ENCODE data around the gene CD74. TPM values are rescaled to one million over a fixed set of nuclear protein-coding genes. Genes with fewer than 3 reads are reported as not detected.
A peak's percentile ranks its signal among the peaks of the same experiment; 100 is the strongest.

The CD74 gene
- total RNA-seq, 1 donor from 2014 or later = 5.8 TPM

DNA sequence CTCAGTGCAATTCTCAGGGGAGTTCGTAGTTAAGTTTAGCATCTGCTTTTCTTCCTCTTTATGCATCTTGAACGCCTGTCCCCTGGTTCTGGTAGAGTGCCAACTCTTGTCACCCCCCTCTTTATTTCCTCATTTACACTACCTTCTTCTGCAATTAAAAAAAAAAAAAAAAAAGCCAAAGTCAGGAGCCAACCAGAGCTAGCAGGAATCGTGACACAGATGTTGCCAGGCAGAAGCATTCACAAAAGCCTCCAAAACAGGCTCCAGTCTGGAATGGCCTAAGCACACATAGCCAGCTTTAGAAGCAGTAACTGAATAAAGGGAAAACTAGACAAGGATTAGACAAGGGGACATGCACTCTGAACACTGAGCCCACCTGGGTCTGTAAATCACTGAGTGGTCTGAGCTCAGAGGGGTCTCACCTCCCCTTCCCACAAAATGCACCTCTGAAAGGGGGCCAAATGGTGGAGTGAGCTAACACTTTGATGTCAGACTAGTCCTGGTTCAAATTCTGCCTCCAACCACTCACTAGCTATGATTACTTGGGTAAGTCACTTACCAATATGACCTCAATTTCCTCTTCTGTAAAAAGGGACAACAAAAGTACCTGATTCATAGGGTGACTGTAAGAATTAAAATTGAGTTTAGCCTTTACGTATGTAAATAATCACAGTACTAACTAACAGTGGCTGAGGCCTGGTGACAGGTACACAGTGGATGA is 2.0 kb downstream of the CD74 start:
- peak; percentile 75 to 86 for DNase-seq (ENCODE audit: low read depth in 2 of 2)

DNA sequence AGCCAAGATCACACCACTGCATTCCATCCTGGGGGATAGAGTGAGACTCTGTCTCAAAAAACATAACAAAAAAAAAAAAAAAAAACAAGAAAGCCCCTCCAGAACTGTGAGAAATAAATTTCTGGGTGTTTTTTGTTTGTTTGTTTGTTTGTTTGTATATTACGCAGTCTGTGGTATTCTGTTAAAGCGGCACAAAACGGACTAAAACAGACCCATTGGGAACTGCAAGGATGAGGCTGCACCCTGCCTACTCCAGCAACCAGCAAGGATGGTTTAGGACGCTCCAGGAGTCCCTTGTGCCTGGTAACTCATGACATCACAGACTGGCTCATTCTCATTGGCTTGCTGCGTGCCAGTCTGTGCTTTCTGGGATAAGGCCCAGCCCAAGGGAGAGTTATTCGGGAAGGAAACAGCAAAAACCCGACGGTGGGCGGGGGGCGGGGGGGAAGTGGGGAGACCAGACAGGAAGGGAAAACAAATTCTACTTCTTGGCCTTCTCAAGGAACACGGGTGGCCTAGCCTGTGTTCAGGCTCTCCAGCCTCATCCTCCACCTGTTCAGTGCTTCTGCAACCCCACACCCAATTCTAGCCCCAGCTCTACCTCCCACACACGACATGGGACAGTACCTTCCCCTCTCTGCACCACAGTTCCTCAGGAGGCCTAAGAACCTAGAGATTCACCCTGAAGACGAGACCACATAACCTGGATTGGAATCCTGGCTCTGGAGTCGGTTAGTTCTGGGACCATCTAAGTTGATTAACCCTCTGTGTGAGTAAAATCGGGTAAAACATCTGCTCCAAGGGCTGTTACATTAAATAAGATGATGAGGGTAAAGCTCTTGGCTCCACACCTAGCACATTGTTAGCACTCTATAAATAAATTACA is 2.8 kb downstream of the CD74 start:
- DNase-seq (ENCODE audit: low read depth in 2 of 2) = peak; percentile 83 to 89

DNA sequence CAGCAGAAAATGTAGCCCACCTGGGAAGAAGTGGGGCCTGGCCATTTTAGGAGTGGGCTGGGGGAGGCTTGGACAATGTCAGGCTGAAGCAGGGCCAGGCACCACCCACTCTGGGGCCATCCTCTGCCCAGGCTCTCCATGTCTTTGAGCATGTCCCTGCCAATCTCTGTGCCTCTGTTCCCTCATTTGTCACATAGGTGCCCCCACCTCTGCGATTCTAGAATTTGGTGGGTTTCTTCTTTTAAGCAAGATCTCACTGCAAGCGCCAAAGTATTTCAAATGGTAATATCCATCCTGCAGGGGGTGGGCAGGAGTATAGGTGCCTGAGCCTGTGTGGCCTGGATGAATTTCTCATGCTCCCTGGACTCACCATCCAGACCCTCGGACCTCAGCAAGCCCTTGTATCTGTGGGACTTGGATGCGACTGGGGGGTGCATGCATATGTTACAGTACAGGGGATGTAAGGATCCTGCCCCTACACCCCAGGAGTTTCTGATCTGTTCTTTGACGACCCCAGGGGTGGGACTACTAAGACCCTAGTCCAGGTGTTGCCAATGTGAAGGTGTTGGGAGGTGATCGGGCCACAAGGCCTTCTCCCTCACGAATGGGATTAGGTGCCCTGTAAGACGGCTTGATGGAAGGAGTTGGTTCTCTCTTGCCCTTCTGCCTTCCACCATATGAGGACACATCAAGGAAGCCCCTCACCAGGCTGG is 4.3 kb downstream of the CD74 start:
- no peak for DNase-seq (ENCODE audit: low read depth in 2 of 2)

DNA sequence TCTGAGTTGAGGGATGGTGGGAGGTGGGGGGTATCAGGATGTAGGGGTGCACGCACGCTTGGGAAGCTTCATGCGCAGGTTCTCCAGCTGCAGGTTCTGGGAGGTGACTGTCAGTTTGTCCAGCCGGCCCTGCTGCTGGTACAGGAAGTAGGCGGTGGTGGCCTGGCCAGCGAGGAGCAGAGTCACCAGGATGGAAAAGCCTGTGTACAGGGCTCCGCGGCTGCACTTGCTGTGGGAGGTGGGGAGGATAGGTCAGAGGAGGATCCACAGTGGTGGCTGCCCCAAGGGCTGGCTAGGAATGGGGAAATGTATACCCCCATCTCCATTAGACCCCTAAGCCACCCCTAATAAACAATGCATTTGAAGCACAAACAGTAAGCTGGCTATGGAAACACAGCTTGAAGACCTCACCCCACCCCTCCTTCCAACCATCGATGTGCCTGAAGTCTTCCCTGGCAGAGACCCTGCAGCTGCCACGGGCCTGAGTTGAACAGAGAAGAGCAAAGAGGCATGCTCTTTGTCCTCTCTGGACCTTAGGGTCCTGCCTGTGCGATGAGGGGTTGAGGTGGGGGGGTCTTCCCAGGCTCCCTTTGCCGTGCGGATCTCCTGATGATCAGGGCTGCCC is 5.5 kb downstream of the CD74 start:
- DNase-seq (ENCODE audit: low read depth in 2 of 2) = peak in 1 of 2 donors; percentile 32

DNA sequence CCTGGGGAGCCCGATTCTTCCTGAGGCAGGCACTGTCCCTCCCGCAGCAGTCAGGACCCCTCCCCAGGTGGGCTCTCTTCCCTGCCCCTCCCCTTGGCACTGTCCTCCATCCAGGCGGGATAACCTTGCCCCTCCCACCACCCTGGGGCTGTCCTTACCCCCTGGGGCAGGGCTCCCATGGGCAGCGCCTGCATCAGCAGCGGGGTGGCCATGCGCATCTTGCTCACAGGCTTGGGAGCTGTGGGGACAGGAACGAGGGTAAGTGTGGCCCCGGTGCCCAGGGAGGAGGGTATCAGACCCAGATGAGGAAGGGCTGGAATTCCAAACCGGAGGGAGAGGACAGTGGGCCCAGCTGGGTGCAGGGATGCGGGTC is 6.0 kb downstream of the CD74 start:
- DNase-seq (ENCODE audit: low read depth in 2 of 2) = no peak

GRCh38 chr5:150406103-150406722 is 6.5 kb downstream of the CD74 start:
- DNase-seq (ENCODE audit: low read depth in 2 of 2) = no peak

DNA sequence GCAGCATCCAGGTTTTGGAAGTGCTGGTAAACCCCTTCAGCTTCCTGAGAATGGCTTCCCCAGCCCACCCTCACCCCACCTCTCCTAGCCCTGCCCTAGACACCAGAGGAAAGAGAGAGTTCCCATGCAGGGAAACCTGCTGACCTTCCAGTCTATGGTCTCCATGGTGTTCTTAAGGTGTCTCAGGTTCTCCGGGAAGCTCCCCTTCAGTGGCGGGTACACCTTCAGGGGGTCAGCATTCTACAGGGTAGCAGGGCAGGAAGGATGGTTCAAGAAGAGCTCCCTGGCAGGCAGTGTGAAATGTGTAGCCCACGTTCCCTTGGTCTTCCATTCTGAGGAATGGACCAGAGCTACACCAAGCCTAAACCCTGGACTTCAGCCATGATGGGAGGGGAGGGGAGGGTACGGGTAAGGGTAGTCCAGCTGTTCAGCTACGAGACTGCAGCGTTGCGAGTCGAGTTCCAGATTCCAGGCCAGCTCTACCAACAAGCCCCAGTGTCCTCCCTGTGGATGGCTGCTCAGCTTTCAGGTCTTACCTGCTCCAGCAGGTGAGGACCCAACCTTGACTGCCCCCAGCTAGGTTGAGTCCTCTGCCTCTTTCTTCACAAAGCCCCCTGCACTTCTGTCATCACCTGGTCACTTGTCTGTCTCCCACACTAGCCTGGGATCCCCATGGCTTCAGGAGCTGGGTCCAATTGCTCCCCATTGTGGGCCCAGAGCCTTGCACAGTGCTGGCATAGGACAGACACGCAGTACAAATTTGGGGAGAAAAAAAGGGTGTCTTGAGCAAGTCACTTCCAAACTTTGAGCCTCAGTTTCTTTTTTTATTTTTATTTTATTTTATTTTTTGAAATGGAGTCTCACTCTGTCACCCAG is 7.5 kb downstream of the CD74 start:
- DNase-seq (ENCODE audit: low read depth in 2 of 2) = no peak

DNA sequence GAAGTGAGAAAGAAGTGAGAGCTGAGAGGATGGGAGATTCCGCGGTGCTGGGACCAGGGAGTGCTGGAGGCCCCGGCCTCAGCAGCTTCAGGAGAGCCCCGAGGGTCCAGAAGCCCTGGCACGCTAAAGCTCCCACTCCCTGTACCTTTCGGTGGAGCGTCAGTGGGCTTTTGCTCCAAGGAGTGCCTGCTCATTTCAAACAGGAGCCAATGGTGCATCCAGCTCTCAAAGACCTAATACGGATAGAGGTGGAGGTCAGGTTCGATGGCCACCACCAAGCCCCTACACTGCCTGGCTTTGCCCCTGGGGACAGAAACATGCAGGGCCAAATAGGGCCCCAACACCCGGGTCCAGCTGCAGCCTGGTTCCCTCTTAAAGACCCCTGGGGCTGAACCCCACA is 8.2 kb downstream of the CD74 start:
- no peak for DNase-seq (ENCODE audit: low read depth in 2 of 2)

GRCh38 chr5:150404121-150404520 is 8.6 kb downstream of the CD74 start:
- DNase-seq (ENCODE audit: low read depth in 2 of 2) = no peak

DNA sequence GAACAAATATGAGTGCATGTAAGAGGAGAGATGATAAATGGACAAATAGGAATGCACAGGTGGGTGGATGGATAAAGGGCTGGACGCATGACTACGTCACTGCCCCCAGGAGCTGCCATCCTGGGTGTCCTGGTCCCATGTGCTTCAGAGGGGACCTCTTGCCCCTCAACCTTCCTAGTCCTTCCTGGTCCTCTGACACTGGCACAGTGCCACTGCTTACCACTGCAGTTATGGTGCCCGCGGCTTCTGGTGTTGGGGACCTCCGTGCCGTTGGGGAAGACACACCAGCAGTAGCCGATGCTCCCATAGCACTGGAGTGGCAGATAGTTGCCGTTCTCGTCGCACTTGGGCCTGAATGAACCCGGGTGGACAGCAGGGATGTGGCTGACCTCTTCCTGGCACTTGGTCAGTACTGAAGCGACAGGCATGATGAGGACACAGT is 9.8 kb downstream of the CD74 start:
- no peak for DNase-seq (ENCODE audit: low read depth in 2 of 2)

- DNase-seq (ENCODE audit: low read depth in 2 of 2) = no peak
Measured at GRCh38 chr5:150402229-150402773, 10.4 kb downstream of the CD74 start.

- DNase-seq (ENCODE audit: low read depth in 2 of 2) = no peak
Measured at GRCh38 chr5:150401376-150402228, 11.1 kb downstream of the CD74 start.

GRCh38 chr5:150401076-150401375 is 11.7 kb downstream of the CD74 start:
- DNase-seq (ENCODE audit: low read depth in 2 of 2) = no peak

DNA sequence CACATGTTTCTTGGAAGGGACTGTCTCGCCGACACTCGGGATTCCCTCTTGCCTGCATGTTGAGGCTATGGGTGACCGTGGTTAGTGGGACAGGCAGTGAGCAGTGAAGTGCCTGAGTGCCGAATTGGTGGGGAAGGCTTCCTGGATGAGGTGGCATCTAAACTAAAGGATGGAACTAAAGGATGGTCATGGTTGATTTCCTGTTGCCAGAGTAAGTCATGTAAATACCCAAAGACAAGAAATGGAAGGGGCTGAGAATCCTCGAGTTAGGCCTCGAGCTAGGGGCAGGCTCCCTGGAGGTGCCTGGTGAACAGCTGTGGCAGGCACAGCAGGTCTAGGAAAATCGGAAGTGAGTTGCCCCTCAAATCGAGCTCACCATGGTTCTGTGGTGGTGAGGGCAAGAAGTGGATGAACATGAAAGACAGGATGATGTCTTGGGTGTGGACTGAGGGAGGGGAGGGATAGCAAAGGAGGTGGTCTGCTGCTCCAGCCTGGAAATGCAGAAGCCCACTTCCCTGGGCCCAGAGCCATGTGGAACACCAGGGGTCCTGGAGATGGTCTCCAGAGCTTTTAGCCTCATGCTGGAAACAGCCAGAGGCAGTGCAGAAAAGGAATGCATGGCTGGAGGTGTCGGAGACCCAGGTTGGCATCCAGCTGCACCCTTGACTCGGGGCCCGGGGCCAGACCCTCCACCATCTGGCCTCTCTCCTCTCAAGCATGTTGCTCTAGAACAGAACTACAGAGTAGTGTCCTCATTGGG is 12.2 kb downstream of the CD74 start:
- no peak for DNase-seq (ENCODE audit: low read depth in 2 of 2)

- no peak for DNase-seq (ENCODE audit: low read depth in 2 of 2)
Measured at GRCh38 chr5:150399524-150400211, 13.0 kb downstream of the CD74 start.

- no peak for DNase-seq (ENCODE audit: low read depth in 2 of 2)
Measured at GRCh38 chr5:150398722-150399523, 13.8 kb downstream of the CD74 start.
